Endothelial cell (in vitro differentiated cells): ENCODE results near the gene ZDHHC21. TPM values are rescaled to one million over a fixed set of nuclear protein-coding genes. Genes with fewer than 3 reads are reported as not detected.

Experiments used
- DNase-seq: peaks from one replicate; pipeline ENCODE4 v3.0.0; 2021; ENCODE audit warnings: low spot score
- H3K27ac Mint-ChIP-seq: one replicate; pipeline ENCODE4 v1.8.0; 2021; ENCODE audit warnings: mixed read lengths, inconsistent platforms; ENCODE audit not compliant: unreplicated experiment
- H3K27me3 Mint-ChIP-seq: one replicate; pipeline ENCODE4 v1.8.0; 2021; ENCODE audit warnings: mild to moderate bottlenecking, moderate library complexity, mixed read lengths, inconsistent platforms; ENCODE audit not compliant: unreplicated experiment
- H3K36me3 Mint-ChIP-seq: one replicate; pipeline ENCODE4 v1.8.0; 2021; ENCODE audit warnings: mild to moderate bottlenecking, low read depth, mixed read lengths, inconsistent platforms; ENCODE audit not compliant: unreplicated experiment
- H3K4me1 Mint-ChIP-seq: one replicate; pipeline ENCODE4 v1.8.0; 2021; ENCODE audit warnings: mild to moderate bottlenecking, mixed read lengths, inconsistent platforms; ENCODE audit not compliant: unreplicated experiment
- H3K4me3 Mint-ChIP-seq: one replicate; pipeline ENCODE4 v1.8.0; 2021; ENCODE audit warnings: mild to moderate bottlenecking, mixed read lengths, inconsistent platforms; ENCODE audit not compliant: unreplicated experiment
- H3K9me3 Mint-ChIP-seq: one replicate; pipeline ENCODE4 v1.8.0; 2021; ENCODE audit warnings: mixed read lengths, inconsistent platforms; ENCODE audit not compliant: unreplicated experiment
- total RNA-seq: library from RNA; stranded (reverse); fragmentation: NEBNext Ultra II Directional; extraction: Animal tissue kit (Norgen Biotek cat#: 25700); gene quantifications from one replicate; pipeline ENCODE4 v1.2.1, GENCODE V29; 2021; ENCODE audit not compliant: unreplicated experiment
- TF ChIP-seq, protein P1 (sequence below): fragments of 200-600 bp; sonication (generic); IDR thresholded peaks from one replicate; pipeline ENCODE4 v1.5.0; 2021; ENCODE audit warnings: antibody characterized with exemption; ENCODE audit not compliant: unreplicated experiment

Gene ZDHHC21
- total RNA-seq, 1 donor from 2014 or later, result 16.5 TPM

DNA sequence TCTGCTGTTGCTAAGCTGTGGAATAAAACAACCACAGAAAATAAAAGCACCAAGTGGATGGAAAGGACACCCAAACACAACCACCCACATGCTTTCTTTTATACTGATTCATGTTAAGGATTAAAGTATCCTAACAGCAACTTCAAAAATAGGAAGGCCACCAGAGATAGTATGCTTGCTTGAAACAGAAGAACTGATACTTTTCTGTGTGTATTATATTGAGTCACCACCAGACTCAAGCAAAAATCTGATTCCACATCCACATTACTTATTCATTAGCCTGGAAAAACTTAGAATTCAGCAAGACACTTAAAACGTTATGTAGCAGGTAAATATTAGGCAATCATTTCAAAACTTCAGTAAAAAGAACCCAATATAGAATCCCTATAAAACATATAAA lies 52.3 kb downstream of the ZDHHC21 start:
- Mint-ChIP-seq H3K27me3 (no peaks in the 10 kb centered on the region), H3K36me3 (no peaks in the 10 kb centered on the region), H3K9me3 (no peaks in the 10 kb centered on the region), H3K4me3 (no peak overlapping the region), H3K27ac (no peak overlapping the region), H3K4me1 (peaks cover 2% of the 10 kb centered on the region)
- no peak for DNase-seq
- TF ChIP-seq, protein P1, sequence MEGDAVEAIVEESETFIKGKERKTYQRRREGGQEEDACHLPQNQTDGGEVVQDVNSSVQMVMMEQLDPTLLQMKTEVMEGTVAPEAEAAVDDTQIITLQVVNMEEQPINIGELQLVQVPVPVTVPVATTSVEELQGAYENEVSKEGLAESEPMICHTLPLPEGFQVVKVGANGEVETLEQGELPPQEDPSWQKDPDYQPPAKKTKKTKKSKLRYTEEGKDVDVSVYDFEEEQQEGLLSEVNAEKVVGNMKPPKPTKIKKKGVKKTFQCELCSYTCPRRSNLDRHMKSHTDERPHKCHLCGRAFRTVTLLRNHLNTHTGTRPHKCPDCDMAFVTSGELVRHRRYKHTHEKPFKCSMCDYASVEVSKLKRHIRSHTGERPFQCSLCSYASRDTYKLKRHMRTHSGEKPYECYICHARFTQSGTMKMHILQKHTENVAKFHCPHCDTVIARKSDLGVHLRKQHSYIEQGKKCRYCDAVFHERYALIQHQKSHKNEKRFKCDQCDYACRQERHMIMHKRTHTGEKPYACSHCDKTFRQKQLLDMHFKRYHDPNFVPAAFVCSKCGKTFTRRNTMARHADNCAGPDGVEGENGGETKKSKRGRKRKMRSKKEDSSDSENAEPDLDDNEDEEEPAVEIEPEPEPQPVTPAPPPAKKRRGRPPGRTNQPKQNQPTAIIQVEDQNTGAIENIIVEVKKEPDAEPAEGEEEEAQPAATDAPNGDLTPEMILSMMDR, result no peak

DNA sequence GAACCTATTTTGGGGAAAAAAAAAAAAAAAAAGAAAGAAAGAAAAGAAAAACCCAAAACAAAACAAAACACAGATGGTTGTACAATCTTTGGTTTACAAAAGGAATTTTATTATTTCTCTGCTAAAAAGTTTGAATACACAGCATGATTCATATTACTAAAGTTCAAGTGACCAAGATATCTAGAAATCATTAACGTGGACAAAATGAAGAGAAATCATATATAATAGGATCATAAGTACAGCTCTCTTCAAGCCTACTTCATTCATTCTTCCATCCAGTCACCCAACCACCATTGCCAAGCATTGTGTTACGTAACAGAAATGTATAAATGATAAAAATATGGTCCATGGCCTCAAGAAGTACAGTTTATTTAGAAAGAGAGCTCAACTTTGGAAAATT lies 52.9 kb downstream of the ZDHHC21 start:
- H3K4me3 Mint-ChIP-seq, result no peak overlapping the region
- DNase-seq, result no peak
- H3K9me3 Mint-ChIP-seq, result no peaks in the 10 kb centered on the region
- TF ChIP-seq, protein P1, result no peak
- no peak overlapping the region for H3K27ac Mint-ChIP-seq
- peaks cover 2% of the 10 kb centered on the region for H3K4me1 Mint-ChIP-seq
- no peaks in the 10 kb centered on the region for H3K27me3 Mint-ChIP-seq
- no peaks in the 10 kb centered on the region for H3K36me3 Mint-ChIP-seq

DNA sequence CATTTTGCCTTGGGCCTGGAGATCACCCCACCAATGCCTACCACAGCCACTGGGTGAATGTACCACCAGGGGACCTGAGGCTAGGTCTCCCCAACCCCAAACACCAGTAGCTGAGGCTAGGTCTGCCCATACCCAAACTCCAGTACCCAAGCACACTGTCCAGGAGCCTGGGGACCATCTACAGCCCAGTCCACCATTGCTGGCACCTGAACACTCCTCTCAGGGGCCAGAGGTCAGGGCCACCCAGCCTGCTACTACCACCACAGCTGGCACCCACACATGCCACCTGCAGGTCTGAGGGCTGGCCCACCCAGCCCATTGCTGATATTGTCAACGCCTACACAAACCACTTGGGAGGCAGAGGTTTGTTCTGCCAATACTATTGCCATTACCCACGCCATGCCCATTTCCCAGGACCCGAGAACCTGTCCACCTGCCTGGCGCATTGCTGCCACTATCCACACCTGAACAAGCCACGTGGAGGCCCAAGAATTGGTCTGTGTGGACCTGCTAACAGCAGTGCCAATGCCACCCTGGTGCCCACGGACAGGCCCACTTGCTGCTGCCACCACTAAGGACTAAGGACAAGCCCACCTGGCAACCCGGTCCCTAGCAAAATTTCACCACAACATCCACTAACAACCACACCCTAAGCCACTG lies 59.2 kb downstream of the ZDHHC21 start:
- H3K4me1 Mint-ChIP-seq, result peaks cover 2% of the 10 kb centered on the region
- peaks cover 30% of the 10 kb centered on the region for H3K36me3 Mint-ChIP-seq
- H3K9me3 Mint-ChIP-seq, result no peaks in the 10 kb centered on the region
- peaks cover 3% of the 10 kb centered on the region for H3K27me3 Mint-ChIP-seq
- H3K27ac Mint-ChIP-seq, result no peak overlapping the region
- no peak overlapping the region for H3K4me3 Mint-ChIP-seq
- TF ChIP-seq, protein P1, result no peak
- no peak for DNase-seq

DNA sequence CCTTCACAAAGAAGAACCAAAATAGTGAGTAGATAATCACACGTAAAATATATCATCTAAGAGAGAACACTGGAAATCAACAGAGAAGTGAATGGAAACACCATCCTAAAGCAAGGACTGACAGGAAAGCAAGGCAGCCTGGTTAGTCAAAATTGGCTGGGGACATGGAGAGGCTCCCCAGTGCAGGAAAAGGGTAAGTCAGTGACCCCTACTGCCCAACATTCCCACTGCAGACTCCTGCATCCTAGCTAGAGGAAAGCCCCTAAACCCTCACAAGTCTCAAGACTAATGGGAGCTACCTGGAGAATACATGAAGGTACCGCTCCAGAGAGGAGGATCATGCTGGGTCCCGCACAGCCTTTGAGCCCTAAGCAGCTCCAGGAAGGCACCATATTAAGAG lies 60.1 kb downstream of the ZDHHC21 start:
- Mint-ChIP-seq H3K4me1 (peaks cover 2% of the 10 kb centered on the region), H3K27me3 (peaks cover 3% of the 10 kb centered on the region), H3K4me3 (no peak overlapping the region), H3K27ac (no peak overlapping the region), H3K9me3 (no peaks in the 10 kb centered on the region), H3K36me3 (peaks cover 30% of the 10 kb centered on the region)
- TF ChIP-seq, protein P1, result no peak
- DNase-seq, result no peak

DNA sequence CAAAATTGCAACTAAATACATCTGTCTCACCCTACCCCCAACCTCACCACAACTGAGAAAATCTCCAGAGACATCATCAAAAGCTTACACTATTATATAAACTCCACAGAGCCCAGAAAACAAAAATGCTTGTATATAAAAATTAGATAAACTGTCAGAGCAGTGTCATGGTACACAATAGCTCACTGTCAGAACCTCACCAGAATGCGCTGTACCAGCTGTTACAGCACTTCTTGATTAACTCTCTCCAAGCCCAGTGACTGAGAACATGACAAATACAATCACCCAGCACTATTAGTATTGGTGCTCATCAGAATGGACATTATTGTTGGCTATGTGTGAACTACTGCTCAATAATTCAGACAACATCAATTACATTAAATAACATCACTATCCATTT lies 65.7 kb downstream of the ZDHHC21 start:
- H3K9me3 Mint-ChIP-seq, result no peaks in the 10 kb centered on the region
- no peak for DNase-seq
- TF ChIP-seq, protein P1, result no peak
- H3K4me1 Mint-ChIP-seq, result no peaks in the 10 kb centered on the region
- no peaks in the 10 kb centered on the region for H3K27me3 Mint-ChIP-seq
- peaks cover 19% of the 10 kb centered on the region for H3K36me3 Mint-ChIP-seq
- H3K27ac Mint-ChIP-seq, result no peak overlapping the region
- H3K4me3 Mint-ChIP-seq, result no peak overlapping the region
